Measurements from ENCODE around the gene FTO. TPM values are rescaled to one million over a fixed set of nuclear protein-coding genes. Genes with fewer than 3 reads are reported as not detected.

Gene FTO
- total RNA-seq, 1 donor from 2014 or later, result 98.6 TPM

- DNase-seq (no peak), ATAC-seq (no peak)
- no peaks in the 10 kb centered on the region for H3K9me3 ChIP-seq
- no peak overlapping the region for H3K4me3 ChIP-seq
- no peak for TF ChIP-seq CTCF (IDR thresholded peaks at IDR 0.05)
- intact Hi-C loops (cut with DNase I), result no loop called here
- H3K36me3 ChIP-seq, result no peaks in the 10 kb centered on the region
- H3K27me3 ChIP-seq (ENCODE audit: low read depth), result no peaks in the 10 kb centered on the region
- no peak overlapping the region for H3K27ac ChIP-seq
- no peaks in the 10 kb centered on the region for H3K4me1 ChIP-seq
Measured at GRCh38 chr16:53922067-53922806, 218.3 kb downstream of the FTO start.

- ATAC-seq (no peak), DNase-seq (no peak)
- Histone ChIP-seq H3K4me3 (no peak overlapping the region), H3K27ac (no peak overlapping the region), H3K36me3 (no peaks in the 10 kb centered on the region), H3K4me1 (no peaks in the 10 kb centered on the region), H3K27me3 (ENCODE audit: low read depth) (no peaks in the 10 kb centered on the region), H3K9me3 (no peaks in the 10 kb centered on the region)
- intact Hi-C loops (cut with DNase I), result no loop called here
- no peak for TF ChIP-seq CTCF (IDR thresholded peaks at IDR 0.05)
Measured at GRCh38 chr16:53922807-53923571, 219.0 kb downstream of the FTO start.

- Histone ChIP-seq H3K36me3 (no peaks in the 10 kb centered on the region), H3K4me3 (no peak overlapping the region), H3K27ac (no peak overlapping the region), H3K27me3 (ENCODE audit: low read depth) (no peaks in the 10 kb centered on the region), H3K9me3 (no peaks in the 10 kb centered on the region), H3K4me1 (no peaks in the 10 kb centered on the region)
- TF ChIP-seq CTCF (IDR thresholded peaks at IDR 0.05), result no peak
- intact Hi-C loops (cut with DNase I), result no loop called here
- ATAC-seq (no peak), DNase-seq (no peak)
Measured at GRCh38 chr16:53924331-53925106, 220.6 kb downstream of the FTO start.

- no peak for ATAC-seq
- TF ChIP-seq CTCF (IDR thresholded peaks at IDR 0.05), result no peak
- Histone ChIP-seq H3K27me3 (ENCODE audit: low read depth) (no peaks in the 10 kb centered on the region), H3K9me3 (no peaks in the 10 kb centered on the region), H3K36me3 (no peaks in the 10 kb centered on the region), H3K4me1 (no peaks in the 10 kb centered on the region), H3K27ac (no peak overlapping the region), H3K4me3 (no peak overlapping the region)
- intact Hi-C loops (cut with DNase I), result no loop called here
- DNase-seq, result no peak
Measured at GRCh38 chr16:53925107-53925410, 221.1 kb downstream of the FTO start.

- TF ChIP-seq CTCF (IDR thresholded peaks at IDR 0.05), result no peak
- H3K27ac ChIP-seq, result no peak overlapping the region
- no peak for ATAC-seq
- DNase-seq, result no peak
- H3K27me3 ChIP-seq (ENCODE audit: low read depth), result no peaks in the 10 kb centered on the region
- no peaks in the 10 kb centered on the region for H3K4me1 ChIP-seq
- intact Hi-C loops (cut with DNase I), result no loop called here
- H3K4me3 ChIP-seq, result no peak overlapping the region
- H3K36me3 ChIP-seq, result no peaks in the 10 kb centered on the region
- no peaks in the 10 kb centered on the region for H3K9me3 ChIP-seq
Measured at GRCh38 chr16:53925526-53925925, 221.6 kb downstream of the FTO start.

All from lower lobe of right lung (tissue), 2 donors.